Fibroblast of peridontal ligament (primary cell): ENCODE measurements around the gene KPNB1.

Experiments used
- DNase-seq: peaks from one replicate; pipeline ENCODE4 v3.0.0-alpha.2; 2010; ENCODE audit errors: extremely low read depth

Gene KPNB1

DNA sequence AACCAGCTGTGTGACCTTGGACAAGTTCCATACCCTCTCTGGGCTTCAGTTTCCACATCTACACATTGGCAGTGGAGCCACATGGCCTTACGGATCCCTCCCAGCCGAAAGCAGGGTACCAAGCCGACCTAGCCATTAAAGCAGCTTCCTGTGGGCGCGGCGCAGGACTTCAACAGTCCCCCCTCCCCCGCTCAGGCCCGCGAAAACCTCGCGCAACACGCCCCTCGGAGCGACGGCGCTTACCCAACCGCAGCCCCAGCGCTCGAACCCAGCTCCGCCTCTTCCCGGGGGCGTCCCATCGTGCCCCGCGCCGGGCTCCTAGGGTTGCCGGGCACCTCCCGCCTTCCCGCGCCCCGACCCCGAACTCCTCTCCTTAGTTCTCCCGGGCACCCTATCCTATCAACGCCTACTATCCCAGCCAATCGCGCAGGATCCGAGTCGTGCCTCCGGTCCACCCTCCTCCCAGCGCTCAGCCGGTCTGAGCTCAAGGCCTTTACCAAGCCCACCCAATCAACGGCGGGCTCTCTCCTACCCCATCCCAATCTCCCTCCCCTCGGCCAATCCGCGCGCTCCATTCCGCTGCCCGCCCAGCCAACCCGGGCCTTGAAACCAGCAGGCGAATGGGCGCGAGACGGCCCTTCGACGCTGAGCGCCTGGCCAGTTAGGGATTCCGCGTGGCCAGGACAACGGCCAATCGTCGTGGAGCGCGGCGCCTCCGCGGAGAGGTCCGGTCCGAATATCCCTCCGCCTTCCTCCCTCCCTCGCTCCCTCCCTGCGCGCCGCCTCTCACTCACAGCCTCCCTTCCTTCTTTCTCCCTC is at the start of gene KPNB1:
KPNB1 (plus strand) TSS at position 767 of the 819 bp plus-strand sequence. CDS start 326 bp downstream, outside the sequence.
- peak; percentile 100 for DNase-seq

DNA sequence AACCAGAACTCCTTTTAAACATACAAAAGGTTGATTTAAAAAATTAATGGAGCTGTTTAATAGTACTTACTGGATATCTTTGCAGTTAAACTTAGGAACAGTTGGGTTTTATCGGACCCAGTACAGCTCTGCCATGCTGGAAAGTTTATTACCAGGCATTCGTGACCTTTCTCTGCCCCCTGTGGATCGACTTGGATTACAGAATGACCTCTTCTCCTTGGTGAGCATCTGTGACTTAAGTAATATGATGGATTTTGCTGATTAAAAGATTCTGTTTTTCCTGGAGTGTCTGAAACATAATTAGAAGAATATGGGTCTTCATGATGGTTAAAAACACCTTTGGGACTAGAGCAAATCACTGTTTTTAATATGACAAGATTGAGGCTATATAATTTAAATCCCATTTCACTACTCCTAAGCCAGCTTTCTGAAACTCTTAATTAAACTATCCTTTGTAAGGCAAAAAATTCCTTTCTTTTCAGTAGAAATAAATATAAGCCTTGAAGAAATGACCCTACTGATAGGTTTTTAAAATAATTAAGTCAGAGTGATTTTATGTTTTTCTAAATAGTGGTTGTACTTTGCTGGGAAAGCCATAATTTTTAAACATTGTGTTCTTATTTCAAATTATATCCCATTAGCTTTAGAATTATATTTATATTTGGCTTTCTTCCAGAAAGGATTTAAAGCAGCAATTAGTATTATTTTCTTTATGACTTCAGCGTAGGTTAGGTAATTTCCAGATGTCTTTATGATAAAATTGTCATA is 45.7 kb upstream of the KPNB1 start:
- DNase-seq, result peak; percentile 38

DNA sequence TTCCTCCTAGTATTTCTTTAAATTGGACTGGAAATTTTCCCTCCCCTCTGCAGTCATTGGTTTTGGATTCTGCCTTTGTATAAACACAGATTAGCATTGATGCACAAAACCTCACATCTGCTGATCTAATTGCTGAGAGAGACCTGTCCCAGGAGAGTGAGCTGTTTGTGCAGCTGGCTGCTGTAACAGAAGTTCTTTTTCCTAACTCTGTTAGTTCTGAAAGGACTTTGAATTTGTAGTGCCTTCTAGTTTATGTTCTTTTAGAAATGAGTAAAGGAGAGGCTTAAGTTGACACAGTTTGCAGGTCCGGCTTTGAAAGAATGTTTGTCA is 45.2 kb upstream of the KPNB1 start:
- peak; percentile 95 for DNase-seq

DNA sequence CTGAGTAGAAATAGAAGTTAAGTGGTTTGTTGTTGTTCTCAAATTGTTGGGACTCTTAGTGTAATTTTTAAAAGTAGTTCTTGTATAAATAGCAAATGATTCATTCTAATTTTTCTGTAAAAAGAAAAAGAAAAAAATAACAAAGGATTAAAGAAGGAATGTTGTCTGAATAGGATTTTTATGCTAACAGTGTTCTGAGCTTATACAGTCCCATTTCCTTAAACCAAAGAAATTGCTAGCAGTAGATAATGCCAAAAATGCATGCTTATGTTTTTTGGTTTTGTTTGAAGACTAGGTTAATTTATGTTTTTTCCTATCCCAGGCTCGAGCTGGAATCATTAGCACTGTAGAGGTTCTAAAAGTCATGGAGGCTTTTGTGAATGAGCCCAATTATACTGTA is 44.7 kb upstream of the KPNB1 start:
- DNase-seq, result no peak

DNA sequence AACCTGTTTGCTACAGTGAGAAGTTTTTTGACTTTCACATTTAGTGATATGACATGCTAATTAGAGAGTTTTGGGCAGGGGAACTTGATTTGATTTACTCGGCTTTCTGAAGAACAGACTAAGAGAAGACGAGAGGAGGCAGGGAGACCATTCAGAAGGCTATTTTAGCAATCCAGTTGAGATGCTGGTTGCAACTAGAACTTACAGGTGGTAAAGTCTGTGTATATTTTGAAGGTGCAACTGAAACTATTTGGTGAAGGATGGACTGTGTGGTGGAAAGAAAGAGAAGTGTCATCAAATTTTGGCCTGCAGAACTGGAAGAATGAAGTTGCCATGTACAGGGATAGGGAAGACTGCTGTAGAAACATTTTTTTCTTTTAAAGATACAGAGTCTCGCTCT is 42.2 kb upstream of the KPNB1 start:
- DNase-seq, result no peak

DNA sequence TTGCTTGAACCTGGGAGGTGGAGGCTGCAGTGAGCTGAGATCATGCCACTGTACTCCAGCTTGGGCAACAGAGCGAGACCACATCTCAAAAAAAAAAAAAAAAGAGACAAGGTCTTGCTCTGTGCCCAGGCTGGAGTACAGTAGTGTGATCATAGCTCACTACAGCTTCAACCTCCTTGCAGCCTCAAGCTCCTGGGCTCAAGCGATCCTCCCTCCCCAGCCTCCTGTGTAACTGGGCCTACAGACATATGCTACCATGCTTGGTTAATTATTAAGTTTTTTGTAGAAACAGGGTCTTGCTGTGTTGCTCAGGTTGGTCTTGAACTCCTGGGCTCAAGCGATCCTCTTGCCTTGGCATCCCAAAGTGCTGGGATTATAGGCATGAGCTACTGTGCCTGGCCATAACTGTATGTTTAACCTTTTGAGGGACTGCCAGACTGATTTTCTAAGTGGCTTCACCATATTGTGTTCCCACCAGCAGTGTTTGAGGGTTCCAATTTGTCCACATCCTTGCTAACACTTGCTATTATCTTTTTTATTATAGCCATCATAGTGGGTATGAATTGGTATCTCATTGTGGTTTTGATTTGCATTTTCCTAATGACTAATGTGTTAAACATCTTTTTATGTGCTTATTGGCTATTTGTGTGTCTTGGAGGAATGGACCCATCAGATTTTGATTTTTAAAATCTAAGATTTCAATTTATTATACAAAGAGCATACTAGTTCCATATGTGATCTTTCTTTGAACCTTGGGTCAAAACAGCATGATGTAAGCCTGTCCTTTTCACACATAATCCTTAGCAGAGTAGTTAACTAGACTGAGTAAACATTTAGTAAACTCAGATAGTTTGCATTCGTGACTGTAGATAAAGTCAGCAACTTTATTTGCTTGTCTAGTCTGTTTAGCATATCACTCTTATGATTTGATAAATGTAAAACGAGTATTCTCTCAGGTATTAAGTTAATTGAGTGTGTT is 38.1 kb upstream of the KPNB1 start:
- peak; percentile 66 for DNase-seq

DNA sequence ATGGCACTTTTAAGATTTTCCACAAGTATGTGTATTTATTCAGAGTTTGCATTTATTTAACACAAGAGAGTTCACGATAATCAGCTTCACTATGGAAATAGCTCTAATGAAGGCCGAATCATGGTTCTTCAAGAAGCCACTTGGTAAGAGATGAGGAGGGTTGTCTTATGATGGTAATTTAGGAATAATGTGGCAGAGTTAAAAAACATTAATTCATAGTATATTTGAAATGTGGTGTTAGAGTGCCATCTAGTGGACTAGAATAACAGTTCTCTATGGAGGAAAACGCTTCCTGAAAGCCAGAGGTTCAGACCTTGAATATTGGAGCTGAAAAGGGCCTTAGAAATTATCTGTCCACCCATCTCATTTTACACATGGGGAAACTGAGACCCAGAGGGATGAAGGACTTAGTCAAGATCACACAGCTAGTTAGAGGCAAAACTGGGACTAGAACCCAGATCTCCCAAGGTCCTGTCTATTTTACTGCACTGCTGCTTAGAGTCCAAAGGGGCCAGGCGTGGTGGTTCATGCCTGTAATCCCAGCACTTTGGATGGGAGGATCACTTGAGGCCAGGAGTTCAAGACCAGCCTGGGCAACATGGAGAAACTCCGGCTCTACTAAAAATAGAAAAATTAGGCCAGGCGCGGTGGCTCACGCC is 33.8 kb upstream of the KPNB1 start:
- peak; percentile 81 for DNase-seq

DNA sequence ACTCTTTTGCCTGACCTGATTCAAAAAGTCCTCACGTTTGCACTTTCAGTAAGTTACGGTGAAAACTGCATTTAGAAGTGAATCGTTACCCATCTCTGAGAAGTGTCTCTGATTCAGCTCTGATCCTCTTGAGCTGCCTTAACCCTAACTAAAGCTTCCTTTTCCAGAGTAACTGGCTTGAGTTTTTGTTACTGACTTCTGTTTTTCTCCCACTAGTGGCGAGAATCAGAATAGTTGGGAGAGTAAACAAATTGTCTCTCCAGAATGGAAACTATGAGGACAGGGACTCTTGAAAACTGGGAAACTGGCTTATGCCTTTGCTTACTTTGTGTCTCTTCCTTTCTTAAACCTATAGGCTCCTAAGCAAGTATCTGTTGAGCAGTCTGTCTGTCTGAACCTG is 31.3 kb upstream of the KPNB1 start:
- DNase-seq, result peak; percentile 41

DNA sequence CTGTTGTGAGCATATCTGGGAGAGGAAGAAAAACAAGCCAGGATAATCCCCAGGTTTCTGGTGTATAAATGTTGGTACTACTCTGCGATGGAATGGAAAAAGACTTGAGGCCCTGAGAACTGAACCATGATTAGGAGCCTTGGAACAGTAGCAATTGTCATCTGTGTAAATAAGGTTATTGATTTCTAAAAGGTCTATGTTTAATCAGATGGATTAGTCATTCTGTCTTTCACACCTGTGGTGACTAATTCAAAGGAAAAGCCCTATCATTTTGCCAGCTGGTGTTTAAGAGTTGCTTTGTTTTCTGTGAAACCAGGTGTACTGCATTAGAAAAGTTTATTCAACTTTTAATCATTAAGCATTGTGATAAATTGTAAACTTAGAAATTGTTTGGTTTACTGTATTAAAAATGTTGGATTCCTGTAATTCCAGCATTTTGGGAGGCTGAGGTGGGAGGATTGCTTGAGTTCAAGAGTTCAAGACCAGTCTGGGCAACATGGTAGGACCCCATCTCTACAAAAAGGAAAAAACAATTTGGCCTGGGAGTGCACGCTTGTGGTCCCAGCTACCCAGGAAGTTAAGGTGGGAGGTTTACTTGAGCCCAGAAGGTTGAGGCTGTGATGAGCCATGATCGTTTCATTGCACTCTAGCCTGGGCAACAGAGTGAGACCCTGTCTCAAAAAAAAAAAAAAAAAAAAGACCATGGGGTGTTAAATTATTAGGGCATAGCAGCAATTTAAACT is 29.0 kb upstream of the KPNB1 start:
- no peak for DNase-seq

DNA sequence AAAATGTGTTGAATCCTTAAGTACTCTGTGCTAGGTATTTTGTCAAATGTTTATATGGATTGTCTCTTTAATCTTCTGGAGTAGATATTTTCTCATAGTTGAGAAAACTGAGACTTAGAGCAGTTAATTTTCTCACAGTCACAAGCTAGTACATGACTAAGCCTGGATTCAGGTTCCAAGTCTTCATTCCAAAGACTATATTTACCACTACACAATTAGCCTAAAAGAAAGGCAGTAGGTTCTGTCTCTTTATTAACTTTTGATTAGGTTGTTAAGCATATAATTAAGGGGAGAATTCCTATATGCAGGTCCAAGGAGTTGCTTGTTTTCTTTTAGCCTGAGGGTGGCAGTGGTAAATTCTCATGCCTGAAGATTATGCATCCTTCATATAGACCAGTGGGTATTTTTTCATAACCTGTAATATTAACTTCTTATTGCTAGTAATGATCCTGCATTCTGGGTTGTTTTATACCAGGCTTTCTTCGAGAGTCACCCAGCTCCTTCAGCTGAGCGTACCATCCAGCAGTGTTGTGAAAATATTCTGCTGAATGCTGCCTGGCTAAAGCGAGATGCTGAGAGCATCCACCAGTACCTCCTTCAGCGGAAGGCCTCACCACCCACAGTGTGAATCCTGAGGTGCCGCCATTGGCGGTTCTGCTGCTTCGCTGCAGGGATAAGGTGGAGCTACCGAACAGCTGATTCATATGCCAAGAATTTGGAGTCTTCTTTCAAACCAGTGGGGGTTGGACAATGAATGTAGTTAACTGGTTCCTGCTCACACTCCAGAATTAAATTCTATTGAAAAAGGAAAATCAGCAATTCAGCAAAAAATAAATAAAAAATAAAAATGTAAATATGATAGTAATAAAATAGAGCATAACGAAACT is 28.2 kb upstream of the KPNB1 start:
- peak; percentile 85 for DNase-seq

DNA sequence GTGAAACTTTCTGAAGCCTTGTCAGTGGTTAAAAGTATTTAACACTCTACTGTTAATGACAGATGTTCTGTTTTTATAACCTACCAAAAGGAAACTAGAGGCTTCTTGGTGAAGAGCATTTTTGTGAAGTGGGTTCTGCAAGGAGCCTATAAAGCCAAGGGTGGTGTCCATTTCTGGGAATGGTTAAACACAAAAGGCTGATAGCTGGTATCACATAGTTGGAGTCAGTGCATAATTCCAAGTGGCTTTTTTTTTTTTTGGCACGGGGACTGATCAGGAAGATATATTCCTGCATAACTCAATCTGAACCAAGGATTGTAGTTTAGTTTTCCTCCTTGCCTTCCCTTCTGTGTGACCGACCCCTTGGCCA is 27.6 kb upstream of the KPNB1 start:
- DNase-seq, result no peak

DNA sequence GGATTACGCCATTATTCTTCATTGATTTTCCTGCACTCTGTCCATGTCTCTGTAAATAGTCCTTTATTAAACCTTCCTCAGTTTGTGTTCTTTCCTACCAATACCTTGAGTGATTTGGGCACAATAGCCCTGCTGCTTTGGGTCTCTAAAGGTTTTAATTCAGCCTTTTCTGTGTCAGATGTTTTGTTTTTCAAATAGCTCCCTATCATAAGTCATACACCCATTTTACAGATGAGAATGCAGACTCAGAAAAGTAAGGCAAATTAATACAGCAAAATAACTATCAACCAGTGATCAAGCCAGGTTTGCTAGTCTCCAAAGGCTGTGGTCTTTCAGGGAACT is 25.0 kb upstream of the KPNB1 start:
- DNase-seq, result no peak

DNA sequence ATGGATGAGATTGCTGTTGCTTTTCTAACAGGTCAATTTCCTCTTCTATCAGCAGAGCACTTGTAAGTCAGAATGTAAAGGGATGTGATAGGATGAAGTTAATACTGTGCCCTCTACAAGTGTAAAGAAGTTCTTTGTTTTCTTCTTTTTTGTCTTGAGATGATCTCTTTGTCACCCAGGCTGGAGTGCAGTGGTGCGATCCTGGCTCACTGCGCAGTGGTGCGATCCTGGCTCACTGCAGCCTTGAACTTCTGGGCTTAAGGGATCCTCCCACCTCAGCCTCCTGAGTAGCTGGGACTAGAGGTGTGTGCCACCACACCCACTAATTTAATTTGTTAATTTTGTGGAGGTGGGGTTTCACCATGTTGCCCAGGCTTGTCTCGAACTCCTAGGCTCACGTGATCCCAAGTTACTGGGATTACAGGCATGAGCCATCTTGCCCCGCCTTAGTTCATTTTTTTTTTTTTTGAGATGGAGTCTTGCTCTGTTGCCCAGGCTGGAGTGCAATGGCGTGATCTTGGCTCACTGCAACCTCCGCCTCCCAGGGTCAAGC is 21.6 kb upstream of the KPNB1 start:
- no peak for DNase-seq

DNA sequence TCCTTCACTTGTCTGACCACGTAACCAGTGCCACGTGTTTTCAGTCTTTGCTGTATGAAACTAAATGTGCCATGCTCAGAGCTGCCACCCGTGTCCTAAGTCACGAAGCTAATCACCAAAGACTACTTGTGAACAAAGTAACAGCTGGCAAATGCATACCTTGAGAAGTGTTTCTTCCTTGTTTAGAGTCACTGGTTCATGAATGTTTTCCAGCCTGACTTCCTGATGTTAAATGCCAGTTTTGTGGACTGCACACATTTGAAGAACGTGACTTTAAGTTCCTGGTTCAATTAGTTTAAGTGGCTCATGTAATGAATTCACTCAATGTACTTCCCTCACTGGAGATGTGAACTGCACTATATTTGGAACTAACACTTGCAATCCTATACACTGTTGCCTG is 19.9 kb upstream of the KPNB1 start:
- no peak for DNase-seq

DNA sequence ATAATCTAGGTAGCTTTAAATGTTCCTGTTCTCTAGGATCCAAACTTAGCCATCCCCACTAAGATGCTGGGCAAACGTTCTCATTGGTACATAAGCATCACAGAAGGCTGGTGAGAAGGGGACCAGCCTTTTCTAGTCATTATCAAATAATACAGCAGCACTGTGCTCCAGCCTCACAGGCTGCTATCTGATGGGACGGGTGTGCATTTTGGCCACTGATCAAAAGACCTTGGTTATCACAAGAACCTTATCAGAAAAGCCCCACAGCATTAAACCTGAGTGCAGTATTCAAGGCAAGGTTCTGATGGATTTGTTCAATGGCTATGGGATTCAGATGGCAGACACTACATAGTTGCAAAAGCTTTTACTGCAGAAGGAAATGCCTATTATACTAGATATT is 19.1 kb upstream of the KPNB1 start:
- no peak for DNase-seq

DNA sequence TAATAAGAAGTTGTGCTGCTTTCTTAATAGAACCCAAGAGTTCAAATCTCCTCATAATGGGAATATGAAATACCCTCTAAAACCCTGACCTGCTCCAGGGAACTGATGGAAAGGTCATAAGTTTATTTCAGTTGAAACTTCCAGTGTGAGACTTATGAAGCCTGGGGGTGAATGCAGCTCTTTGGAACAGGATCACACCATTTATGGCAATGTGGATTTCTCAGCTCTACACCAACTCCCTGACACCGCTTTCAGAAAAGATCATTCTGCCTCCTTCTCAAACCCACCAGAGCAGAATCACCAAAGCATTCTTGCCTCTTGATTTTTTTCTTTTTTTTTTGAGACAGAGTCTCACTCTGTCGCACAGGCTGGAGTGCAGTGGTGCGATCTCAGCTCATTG is 16.7 kb upstream of the KPNB1 start:
- DNase-seq, result no peak

DNA sequence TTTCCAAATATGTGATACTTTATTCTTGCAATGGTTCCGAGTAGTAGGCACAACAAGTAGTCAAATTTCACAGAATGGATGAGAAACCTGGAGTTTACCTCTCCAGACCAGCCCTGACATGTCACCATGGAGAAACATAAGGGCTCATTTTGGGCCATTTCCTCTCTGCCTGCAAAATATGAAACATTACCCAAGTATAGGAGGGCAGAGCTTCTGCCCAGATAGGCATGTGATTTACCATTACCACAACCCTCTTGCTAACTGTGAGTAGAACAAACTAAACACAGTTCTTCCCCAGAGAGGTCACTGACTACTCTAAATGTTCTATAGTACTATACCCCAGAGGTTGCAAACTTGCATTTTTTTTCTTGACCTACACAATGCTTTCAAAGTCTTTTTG is 15.7 kb upstream of the KPNB1 start:
- DNase-seq, result peak; percentile 38

DNA sequence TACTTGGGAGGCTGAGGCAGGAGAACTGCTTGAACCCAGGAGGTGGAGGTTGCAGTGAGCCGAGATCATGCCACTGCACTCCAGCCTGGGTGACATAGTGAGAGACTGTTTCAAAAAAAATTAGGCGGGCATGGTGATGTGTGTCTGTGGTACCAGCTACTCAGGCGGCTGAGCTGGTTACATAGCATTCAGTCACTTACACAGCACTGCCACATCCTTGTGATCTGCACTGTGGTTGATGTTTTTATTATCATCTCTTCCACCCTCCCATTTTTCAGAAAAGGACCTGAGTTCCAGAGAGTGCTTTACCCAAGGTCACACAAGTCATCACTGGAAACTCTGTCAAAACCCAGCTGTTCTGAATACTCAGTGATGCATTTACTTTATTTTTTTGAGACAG is 14.8 kb upstream of the KPNB1 start:
- DNase-seq, result no peak

DNA sequence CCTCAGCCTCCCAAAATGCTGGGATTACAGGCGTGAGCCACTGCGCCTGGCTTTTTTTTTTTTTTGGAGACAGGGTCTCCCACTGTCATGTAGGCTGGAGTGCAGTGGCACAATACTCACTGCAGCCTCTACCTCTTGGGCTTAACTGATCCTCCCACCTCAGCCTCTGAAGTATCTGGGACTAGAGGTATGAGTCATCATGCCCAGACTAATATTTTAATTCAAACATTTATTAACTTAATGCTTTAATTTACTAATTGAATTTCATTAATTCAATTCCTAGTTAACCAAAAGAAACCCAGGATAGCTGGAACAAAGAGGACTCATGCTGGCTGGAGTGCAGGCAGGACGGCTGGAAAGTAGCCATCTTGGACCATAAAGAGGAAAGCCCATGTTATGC is 14.0 kb upstream of the KPNB1 start:
- DNase-seq, result no peak
